HG02798 (cell line): ENCODE measurements around the gene CTTNBP2.

ENCODE experiments used
- ATAC-seq: cut with Tn5 transposase; IDR thresholded peaks from one replicate; pipeline ENCODE4 v1.9.1; 2021; ENCODE audit warnings: mild to moderate bottlenecking; ENCODE audit not compliant: unreplicated experiment, poor library complexity

The CTTNBP2 gene

GRCh38 chr7:117705630-117706029 lies 167.6 kb downstream of the CTTNBP2 start:
- no peak for ATAC-seq

GRCh38 chr7:117704063-117704462 lies 169.2 kb downstream of the CTTNBP2 start:
- no peak for ATAC-seq

GRCh38 chr7:117698018-117698417 lies 175.2 kb downstream of the CTTNBP2 start:
- no peak for ATAC-seq

DNA sequence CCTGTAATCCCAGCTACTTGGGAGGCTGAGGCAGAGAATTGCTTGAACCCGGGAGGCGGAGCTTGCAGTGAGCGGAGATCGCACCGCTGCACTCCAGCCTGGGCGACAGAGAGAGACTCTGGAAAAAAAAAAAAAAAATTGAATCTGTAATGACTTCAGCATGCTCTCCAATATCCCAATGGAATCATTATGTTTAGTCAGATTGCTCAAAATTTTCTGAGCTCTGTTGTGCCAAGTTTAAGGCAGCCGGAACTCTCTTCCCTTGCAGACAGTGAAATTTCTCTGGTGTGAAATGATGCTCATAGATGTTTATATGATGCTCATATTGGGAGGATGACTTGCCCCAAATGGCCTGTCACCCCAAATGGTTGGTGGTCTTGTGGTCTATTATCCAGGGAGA lies 180.9 kb downstream of the CTTNBP2 start:
- ATAC-seq: no peak

DNA sequence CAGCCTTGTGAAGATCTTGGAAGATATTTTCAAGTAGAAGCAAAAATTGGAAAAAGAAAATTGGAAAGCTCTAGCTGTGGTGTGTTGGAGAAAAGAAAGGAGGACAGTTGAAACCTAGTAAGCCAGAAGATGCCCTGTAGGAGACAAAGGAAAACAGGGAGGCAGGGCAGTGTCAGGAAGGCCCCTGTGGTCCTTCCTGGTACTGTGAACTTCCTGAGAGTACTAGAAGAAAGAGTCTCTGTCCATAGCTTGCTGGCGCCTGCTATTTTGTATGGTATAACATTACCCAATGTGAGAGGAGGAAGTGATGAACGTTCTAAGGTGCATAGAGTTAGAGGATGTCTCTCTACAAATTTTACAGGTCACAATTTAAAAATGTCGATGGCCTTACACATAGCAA lies 183.1 kb downstream of the CTTNBP2 start:
- no peak for ATAC-seq

GRCh38 chr7:117689406-117689805 lies 183.8 kb downstream of the CTTNBP2 start:
- ATAC-seq: no peak

DNA sequence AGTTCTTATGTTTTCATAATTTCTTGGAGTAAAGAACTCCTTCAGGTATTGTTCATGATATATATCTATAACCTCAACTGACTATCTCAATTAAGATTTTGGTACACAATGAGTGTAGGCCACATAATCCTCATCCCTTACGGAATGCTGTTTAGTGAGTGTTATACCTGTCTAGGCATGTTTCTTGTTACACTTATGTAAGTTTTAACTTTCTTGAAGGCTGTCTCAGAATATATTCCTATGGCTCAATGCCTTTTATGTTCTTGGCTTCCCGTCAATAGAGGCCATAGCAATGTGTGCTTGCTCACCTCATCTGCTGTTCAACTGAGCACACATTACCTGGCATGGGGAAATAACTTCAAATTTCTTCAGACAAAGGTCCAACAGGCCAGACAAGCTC lies 185.1 kb downstream of the CTTNBP2 start:
- ATAC-seq: no peak

DNA sequence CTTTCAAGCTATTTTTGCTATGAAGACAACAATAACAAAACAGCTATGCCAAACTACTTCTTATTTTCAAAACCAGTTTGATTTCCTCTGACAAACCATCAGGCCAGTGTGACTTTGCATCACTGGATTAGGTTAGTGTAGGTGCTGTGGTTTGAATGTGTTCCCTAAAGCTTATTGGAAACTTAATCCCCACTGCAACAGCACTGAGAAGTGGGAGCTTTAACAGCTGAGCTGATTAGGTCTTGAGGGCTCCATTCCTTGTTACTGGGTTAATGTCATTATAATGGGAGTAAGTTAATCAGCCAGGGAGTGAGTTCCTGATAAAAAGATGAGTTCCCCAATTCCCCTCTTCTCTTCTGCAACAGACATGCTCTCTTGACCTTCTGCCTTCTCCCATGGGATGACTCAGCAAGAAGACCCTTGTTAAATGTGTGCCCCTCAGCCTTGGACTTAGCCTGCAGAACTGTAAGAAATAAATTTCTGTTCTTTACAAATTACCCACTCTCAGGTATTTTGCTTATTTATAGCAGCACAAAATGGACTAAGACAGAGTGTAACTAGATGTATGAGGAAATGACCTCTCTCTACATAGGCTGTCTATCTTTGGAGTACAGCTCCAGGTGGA lies 186.8 kb downstream of the CTTNBP2 start:
- no peak for ATAC-seq

GRCh38 chr7:117685795-117686194 lies 187.4 kb downstream of the CTTNBP2 start:
- ATAC-seq: no peak

DNA sequence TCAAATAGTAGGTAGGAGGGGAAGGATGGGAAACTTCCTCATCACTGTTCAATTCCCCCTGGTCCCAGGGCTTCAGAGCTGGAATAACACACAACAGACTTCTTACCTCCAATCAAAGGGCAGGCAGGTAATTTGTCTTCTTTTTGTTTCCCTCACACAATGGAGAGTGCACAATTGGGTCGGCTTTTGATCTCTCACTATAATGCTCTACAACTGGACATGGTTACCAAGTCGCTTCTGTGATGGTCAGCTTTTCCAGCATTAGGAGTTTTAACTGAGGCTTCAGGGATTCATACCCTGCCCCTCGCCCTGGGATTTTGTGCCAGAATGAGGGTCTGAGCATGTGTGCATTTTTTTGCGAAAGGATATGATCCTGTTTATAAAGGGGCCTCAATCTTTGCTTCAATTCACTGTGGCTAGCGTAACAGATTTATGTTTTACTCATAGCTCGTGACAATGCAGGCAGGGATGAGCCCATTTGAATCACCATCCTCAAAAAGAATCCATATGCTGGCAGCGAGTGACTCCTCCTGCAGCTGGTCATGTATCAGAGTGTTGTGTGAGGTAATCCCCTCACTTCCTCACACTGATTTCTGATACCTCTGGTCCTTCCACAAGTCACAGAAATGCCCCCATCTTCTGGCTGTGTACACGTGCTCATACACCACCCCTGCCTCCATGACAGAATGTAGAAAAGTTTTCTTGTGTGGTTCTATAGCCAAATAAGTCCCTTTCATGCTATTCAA lies 189.6 kb downstream of the CTTNBP2 start:
- no peak for ATAC-seq

- no peak for ATAC-seq
Measured at GRCh38 chr7:117682681-117683385, 190.4 kb downstream of the CTTNBP2 start.

- no peak for ATAC-seq
Measured at GRCh38 chr7:117679120-117679519, 194.1 kb downstream of the CTTNBP2 start.

DNA sequence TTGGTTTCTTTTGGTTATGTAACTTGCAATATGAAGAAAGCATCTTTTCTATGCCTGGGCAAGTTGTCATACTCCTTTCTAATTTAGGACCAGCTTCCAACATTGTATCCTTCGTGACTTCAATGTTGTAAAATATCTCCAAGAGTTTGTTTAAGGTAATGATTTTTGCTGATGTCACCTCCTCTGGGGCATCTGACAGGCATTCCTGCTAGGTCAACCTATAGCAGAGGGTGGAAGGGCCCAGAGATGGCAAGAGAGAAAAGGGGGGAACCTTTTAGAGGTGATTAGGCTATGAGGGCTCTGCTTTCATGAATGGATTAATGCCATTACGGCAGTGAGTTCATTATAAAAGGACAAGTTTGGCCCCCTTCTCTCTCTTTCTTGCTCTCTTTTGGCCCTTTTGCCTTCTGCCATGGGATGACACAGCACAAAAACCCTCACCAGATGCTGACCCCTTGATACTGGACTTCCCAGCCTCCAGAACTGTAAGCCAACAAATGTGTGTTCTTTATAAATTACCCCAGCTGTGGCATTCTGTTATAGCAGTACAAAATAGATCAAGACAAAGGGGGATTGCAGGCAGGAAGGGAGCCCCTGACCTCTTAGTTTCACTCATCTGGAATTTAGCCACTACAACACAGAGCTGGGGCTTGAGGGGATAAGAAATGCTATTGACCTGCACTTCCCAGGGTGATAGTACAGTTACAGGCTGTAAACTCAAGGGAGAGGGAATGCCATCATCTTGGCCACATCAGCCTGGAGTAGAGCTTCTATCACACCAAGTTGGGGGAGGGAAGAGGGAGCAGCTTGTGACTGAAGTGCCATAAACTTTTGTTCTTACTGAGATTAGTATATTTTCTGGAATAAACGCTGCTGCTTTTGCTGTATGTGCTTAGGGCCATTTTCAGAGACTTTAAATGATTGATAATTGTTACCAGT lies 197.5 kb downstream of the CTTNBP2 start:
- no peak for ATAC-seq

DNA sequence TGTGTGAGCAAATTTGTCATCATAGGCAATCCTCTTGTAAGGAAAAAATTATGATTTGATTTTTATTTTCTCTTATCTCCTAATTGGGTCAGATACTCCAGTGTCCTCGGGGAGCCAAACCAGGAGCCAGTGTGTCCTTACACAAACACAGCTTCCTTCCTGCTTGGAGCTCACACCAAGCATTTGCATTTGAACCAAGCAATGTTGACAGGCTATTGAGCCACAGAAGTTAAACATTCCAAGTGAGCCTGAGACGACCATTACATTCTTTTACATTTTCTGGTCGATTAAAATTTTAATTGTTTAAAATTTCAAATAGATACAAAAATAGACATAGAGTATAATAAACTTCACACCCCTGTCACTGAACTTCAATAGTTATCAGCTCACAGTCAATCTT lies 198.6 kb downstream of the CTTNBP2 start:
- ATAC-seq: no peak

DNA sequence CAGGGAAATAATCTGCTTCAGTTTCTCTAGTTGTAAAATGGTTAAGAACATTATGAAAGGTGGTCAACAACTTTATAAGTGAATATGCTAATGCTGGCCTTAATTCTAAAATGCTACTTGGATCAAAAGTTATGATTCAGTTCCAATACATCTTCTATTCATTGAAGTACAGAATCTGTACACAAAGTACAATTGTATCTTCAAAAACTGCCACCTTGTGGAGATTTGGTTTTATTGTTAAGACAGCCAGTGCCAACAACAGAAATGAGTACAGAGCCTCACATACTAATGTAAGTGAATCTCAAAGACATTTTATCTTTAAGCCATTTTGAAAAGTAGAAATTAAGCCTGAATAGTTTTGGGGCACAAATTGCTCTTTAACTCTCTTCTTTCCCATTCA lies 199.4 kb downstream of the CTTNBP2 start:
- ATAC-seq: no peak

DNA sequence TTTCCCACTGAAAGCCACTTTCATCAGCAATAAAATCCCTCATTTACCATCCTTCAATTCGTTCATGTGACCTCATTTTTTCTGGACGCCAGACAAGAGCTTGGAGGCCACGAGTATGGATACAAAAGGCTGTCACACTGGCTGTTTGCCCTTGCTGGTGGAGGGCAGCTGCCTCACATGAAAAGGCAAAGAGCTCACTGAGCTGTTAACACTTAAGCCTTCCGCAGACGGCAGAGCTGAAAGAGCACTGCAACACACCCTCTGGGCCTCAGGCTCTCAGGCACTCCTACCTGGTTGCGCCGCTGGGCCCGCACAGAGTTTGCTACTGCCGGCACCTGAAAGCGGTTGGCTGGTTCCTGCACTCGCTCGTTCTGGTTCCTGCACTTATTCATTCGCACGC lies 199.9 kb downstream of the CTTNBP2 start:
- ATAC-seq: no peak

- no peak for ATAC-seq
Measured at GRCh38 chr7:117672453-117672852, 200.8 kb downstream of the CTTNBP2 start.

- no peak for ATAC-seq
Measured at GRCh38 chr7:117669818-117670217, 203.4 kb downstream of the CTTNBP2 start.

- ATAC-seq: no peak
Measured at GRCh38 chr7:117667456-117667855, 205.8 kb downstream of the CTTNBP2 start.

DNA sequence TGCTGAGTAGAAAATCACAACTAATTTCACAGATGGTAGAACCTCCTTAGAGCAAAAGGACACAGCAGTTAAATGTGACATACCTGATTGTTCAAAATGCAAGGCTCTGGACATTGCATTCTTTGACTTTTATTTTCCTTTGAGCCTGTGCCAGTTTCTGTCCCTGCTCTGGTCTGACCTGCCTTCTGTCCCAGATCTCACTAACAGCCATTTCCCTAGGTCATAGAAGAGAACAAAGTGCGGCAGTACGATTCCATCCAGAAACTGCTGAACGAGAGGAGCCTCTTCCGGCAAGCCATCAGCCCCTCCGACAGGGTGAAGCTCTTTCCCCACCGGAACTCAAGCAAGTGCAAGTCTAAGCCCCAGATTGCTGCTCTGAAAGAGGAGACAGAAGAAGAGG lies 206.6 kb downstream of the CTTNBP2 start:
- no peak for ATAC-seq
